A375 (cell line): ENCODE measurements around the gene FAM236A. TPM values are rescaled to one million over a fixed set of nuclear protein-coding genes. Genes with fewer than 3 reads are reported as not detected.

ENCODE experiments used
- total RNA-seq: library from RNA; depleted of rRNA; stranded (reverse); fragments of >200 nt; shearing (Covaris generic); gene quantifications from 2 replicates; pipeline ENCODE4 v1.2.3, GENCODE V29; 2014; rRNA removed

The FAM236A gene
- not detected in 2 replicates for total RNA-seq

GRCh38 chrX:72937906-72938305 is at the start of gene FAM236A:
Gene FAM236A, plus strand, starts transcription at chrX:72938206. Its CDS starts 57 bp downstream, at chrX:72938263.

DNA sequence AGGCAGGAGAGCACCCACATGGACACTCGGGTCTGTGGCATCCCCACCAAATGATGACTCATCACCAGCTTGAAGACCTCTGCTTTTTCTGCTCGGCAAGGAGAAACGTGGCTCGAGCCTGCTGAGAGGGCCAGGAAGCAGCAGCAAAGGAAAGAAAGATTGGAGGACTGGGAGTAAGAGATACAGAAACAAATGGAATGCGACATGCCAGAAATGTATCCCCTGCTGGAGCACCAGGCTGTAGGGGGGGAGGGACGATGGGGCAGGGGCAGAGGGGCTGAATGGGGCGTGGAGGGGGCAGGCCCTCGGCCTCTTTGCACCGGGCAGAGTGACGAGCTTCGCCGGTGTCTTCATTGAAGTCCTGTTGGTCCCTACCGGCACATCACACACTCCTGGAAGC is 25.7 kb upstream of the FAM236A start, which contains the start of gene FAM236C:
Gene FAM236C, plus strand, starts transcription at position 301 of the 400 bp plus-strand sequence. CDS start 100 bp downstream, outside the sequence.

DNA sequence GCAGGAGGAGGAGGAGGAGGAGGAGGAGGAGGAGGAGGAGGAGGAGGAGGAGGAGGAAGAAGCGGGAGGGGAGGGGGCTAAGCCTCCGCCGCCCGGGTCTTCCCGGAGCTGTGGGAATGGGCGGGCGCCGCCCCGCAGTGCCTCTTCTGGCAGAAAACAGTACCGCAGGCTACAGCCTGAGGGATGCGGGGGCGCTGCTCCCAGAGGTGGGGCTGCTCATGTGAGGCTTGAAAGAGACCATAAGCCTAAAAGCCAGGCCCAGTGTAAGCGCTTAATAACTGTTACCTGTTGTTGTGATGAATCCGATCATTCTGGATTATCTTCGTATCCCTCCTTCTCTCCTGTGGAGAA is 5.8 kb downstream of the FAM236A start, which contains the start of gene DMRTC1:
Gene DMRTC1, minus strand, starts transcription at position 19 of the 351 bp plus-strand sequence. CDS start 68,143 bp downstream, outside the sequence.

Other genes with a start within 250 kb of the FAM236A start
- 9.1 and 11.1 TPM in 2 replicates for gene PHKA1, start 223.9 kb upstream of the FAM236A start, total RNA-seq
- not detected in 2 replicates for gene DMRTC1B, start 161.3 kb upstream of the FAM236A start, total RNA-seq
- gene FAM236B, start 155.5 kb upstream of the FAM236A start, total RNA-seq: not detected in 2 replicates
- not detected in 2 replicates for gene FAM236D, start 130.0 kb upstream of the FAM236A start, total RNA-seq
- gene FAM236C, start 25.6 kb upstream of the FAM236A start, total RNA-seq: not detected in 2 replicates
- not detected in 2 replicates for gene DMRTC1, start 5.6 kb downstream of the FAM236A start, total RNA-seq
- gene PABPC1L2B, start 64.7 kb downstream of the FAM236A start, total RNA-seq: 0.19 TPM in 1 of 2 replicates, not detected in the other
- gene PABPC1L2A, start 141.3 kb downstream of the FAM236A start, total RNA-seq: not detected in 2 replicates